Measurements from ENCODE around the gene ATAD3B.
"Not testable (repeated sequence)": the region's sequence is repeated elsewhere in the genome, so short reads cannot be mapped to it uniquely, and the experiment has no call there.

Gene ATAD3B

GRCh38 chr1:1482856-1483255, 11.3 kb downstream of the ATAD3B start:
- Histone ChIP-seq H3K4me3 (ENCODE audit: insufficient read length, low read depth) (no peak overlapping the region), H3K4me1 (ENCODE audit: insufficient read depth, insufficient read length) (no peaks in the 10 kb centered on the region), H3K9me3 (ENCODE audit: insufficient read depth, low read length) (no peaks in the 10 kb centered on the region), H3K9ac (ENCODE audit: insufficient read length, low read depth) (no peak overlapping the region), H3K27me3 (ENCODE audit: insufficient read depth, insufficient read length) (no peaks in the 10 kb centered on the region), H3K36me3 (ENCODE audit: insufficient read depth, insufficient read length, low read length) (peaks cover 59% of the 10 kb centered on the region)
- TF ChIP-seq YY1 (IDR thresholded peaks at IDR 0.05; ENCODE audit: insufficient read depth, insufficient read length) (no peak), ZNF274 (IDR thresholded peaks at IDR 0.05; ENCODE audit: low read depth, low read length) (no peak), SUZ12 (IDR thresholded peaks at IDR 0.05; ENCODE audit: extremely low read depth, insufficient read depth, insufficient read length) (no peak)
- no peak for DNase-seq (ENCODE audit: low read depth, low spot score)

- no peak for TF ChIP-seq YY1 (IDR thresholded peaks at IDR 0.05; ENCODE audit: insufficient read depth, insufficient read length)
- TF ChIP-seq ZNF274 (IDR thresholded peaks at IDR 0.05; ENCODE audit: low read depth, low read length): no peak
- TF ChIP-seq SUZ12 (IDR thresholded peaks at IDR 0.05; ENCODE audit: extremely low read depth, insufficient read depth, insufficient read length): no peak
- Histone ChIP-seq H3K27me3 (ENCODE audit: insufficient read depth, insufficient read length) (no peaks in the 10 kb centered on the region), H3K36me3 (ENCODE audit: insufficient read depth, insufficient read length, low read length) (peaks cover 61% of the 10 kb centered on the region)
Observed at GRCh38 chr1:1483714-1484113, 12.1 kb downstream of the ATAD3B start.

GRCh38 chr1:1484976-1485750, 13.6 kb downstream of the ATAD3B start:
- not testable (repeated sequence) for H3K27me3 ChIP-seq (ENCODE audit: insufficient read depth, insufficient read length); H3K9me3 ChIP-seq (ENCODE audit: insufficient read depth, low read length); H3K9ac ChIP-seq (ENCODE audit: insufficient read length, low read depth); H3K4me3 ChIP-seq (ENCODE audit: insufficient read length, low read depth); DNase-seq (ENCODE audit: low read depth, low spot score); H3K4me1 ChIP-seq (ENCODE audit: insufficient read depth, insufficient read length)
- H3K36me3 ChIP-seq (ENCODE audit: insufficient read depth, insufficient read length, low read length): peaks cover 65% of the 10 kb centered on the region

More at GRCh38 chr1:1483714-1484113, 12.1 kb downstream of the ATAD3B start:
- H3K9me3 ChIP-seq (ENCODE audit: insufficient read depth, low read length): no peaks in the 10 kb centered on the region
- H3K4me1 ChIP-seq (ENCODE audit: insufficient read depth, insufficient read length): no peaks in the 10 kb centered on the region
- no peak for DNase-seq (ENCODE audit: low read depth, low spot score)
- H3K9ac ChIP-seq (ENCODE audit: insufficient read length, low read depth): no peak overlapping the region
- no peak overlapping the region for H3K4me3 ChIP-seq (ENCODE audit: insufficient read length, low read depth)

GRCh38 chr1:1485755-1486317, 14.3 kb downstream of the ATAD3B start:
- not testable (repeated sequence) for H3K9ac ChIP-seq (ENCODE audit: insufficient read length, low read depth); H3K4me1 ChIP-seq (ENCODE audit: insufficient read depth, insufficient read length); H3K27me3 ChIP-seq (ENCODE audit: insufficient read depth, insufficient read length); DNase-seq (ENCODE audit: low read depth, low spot score); H3K4me3 ChIP-seq (ENCODE audit: insufficient read length, low read depth); H3K9me3 ChIP-seq (ENCODE audit: insufficient read depth, low read length)
- peaks cover 70% of the 10 kb centered on the region for H3K36me3 ChIP-seq (ENCODE audit: insufficient read depth, insufficient read length, low read length)

GRCh38 chr1:1487701-1488100, 16.1 kb downstream of the ATAD3B start:
- no peak for TF ChIP-seq SUZ12 (IDR thresholded peaks at IDR 0.05; ENCODE audit: extremely low read depth, insufficient read depth, insufficient read length)
- no peak for TF ChIP-seq ZNF274 (IDR thresholded peaks at IDR 0.05; ENCODE audit: low read depth, low read length)
- TF ChIP-seq YY1 (IDR thresholded peaks at IDR 0.05; ENCODE audit: insufficient read depth, insufficient read length): no peak
- peaks cover 14% of the 10 kb centered on the region; the same call in 1 of the 2 replicates for H3K9me3 ChIP-seq (ENCODE audit: insufficient read depth, low read length)
- no peaks in the 10 kb centered on the region for H3K27me3 ChIP-seq (ENCODE audit: insufficient read depth, insufficient read length)
- H3K4me3 ChIP-seq (ENCODE audit: insufficient read length, low read depth): no peak overlapping the region
- H3K9ac ChIP-seq (ENCODE audit: insufficient read length, low read depth): no peak overlapping the region
- H3K36me3 ChIP-seq (ENCODE audit: insufficient read depth, insufficient read length, low read length): peaks cover 75% of the 10 kb centered on the region
- no peaks in the 10 kb centered on the region for H3K4me1 ChIP-seq (ENCODE audit: insufficient read depth, insufficient read length)
- no peak for DNase-seq (ENCODE audit: low read depth, low spot score)

GRCh38 chr1:1489231-1489630, 17.7 kb downstream of the ATAD3B start:
- Histone ChIP-seq H3K36me3 (ENCODE audit: insufficient read depth, insufficient read length, low read length) (peaks cover 70% of the 10 kb centered on the region), H3K4me1 (ENCODE audit: insufficient read depth, insufficient read length) (no peaks in the 10 kb centered on the region), H3K27me3 (ENCODE audit: insufficient read depth, insufficient read length) (no peaks in the 10 kb centered on the region), H3K9ac (ENCODE audit: insufficient read length, low read depth) (no peak overlapping the region), H3K9me3 (ENCODE audit: insufficient read depth, low read length) (peaks cover 14% of the 10 kb centered on the region; the same call in 1 of the 2 replicates), H3K4me3 (ENCODE audit: insufficient read length, low read depth) (no peak overlapping the region)
- no peak for TF ChIP-seq SUZ12 (IDR thresholded peaks at IDR 0.05; ENCODE audit: extremely low read depth, insufficient read depth, insufficient read length)
- DNase-seq (ENCODE audit: low read depth, low spot score): no peak

GRCh38 chr1:1489861-1490260, 18.3 kb downstream of the ATAD3B start:
- Histone ChIP-seq H3K9me3 (ENCODE audit: insufficient read depth, low read length) (peaks cover 14% of the 10 kb centered on the region; the same call in 1 of the 2 replicates), H3K4me3 (ENCODE audit: insufficient read length, low read depth) (no peak overlapping the region), H3K27me3 (ENCODE audit: insufficient read depth, insufficient read length) (no peaks in the 10 kb centered on the region), H3K9ac (ENCODE audit: insufficient read length, low read depth) (no peak overlapping the region), H3K4me1 (ENCODE audit: insufficient read depth, insufficient read length) (no peaks in the 10 kb centered on the region), H3K36me3 (ENCODE audit: insufficient read depth, insufficient read length, low read length) (peaks cover 71% of the 10 kb centered on the region)
- TF ChIP-seq ZNF274 (IDR thresholded peaks at IDR 0.05; ENCODE audit: low read depth, low read length) (no peak), SUZ12 (IDR thresholded peaks at IDR 0.05; ENCODE audit: extremely low read depth, insufficient read depth, insufficient read length) (no peak), YY1 (IDR thresholded peaks at IDR 0.05; ENCODE audit: insufficient read depth, insufficient read length) (no peak)
- DNase-seq (ENCODE audit: low read depth, low spot score): no peak

Measured in NT2/D1 (cell line).